GDM1 (cell line): ENCODE measurements around the gene DRD2.

Experiments
- DNase-seq: peaks from one replicate; lab custom pipeline; 2025; lab: John Stamatoyannopoulos, UW

DRD2 gene

DNA sequence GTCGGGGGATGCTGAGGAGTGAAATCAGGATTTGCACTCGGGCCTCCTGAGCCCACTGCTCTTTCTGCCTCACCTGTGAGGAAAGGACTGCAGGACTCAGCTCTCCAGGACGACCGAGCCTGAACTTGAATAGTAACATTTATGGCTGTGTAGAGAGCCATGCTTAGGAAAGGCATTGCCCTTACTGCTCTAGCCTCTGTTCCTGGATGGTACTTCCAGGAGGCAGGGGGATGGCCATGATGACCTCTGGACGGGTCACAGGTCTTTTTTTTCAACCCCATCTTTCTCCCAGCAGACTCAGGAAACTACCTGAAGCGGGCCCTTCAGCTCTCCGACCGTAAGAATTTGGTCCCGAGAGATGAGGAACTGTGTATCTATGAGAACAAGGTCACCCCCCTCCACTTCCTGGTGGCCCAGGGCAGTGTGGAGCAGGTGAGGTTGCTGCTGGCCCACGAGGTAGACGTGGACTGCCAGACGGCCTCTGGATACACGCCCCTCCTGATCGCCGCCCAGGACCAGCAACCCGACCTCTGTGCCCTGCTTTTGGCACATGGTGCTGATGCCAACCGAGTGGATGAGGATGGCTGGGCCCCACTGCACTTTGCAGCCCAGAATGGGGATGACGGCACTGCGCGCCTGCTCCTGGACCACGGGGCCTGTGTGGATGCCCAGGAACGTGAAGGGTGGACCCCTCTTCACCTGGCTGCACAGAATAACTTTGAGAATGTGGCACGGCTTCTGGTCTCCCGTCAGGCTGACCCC lies 76.3 kb downstream of the DRD2 start:
- DNase-seq = no peak

DNA sequence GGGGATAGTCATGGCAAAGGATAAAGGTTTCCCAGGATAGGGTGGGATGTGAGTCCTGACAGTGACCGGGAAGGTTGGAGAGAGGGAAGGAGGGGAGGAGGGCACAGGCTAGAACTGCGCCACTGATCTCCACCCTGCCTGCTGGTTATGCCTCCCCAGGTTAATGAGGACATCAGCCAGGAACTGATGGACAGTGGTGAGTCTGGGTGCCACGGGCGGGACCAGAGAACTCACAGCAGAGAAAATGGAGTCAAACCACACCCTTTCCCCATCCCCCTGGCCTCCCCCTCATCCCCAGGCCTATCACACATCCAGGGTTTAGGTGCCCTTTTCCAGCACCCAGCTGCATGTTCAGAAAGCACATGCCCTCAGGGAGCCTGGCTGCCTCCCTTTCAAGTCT lies 77.4 kb downstream of the DRD2 start:
- no peak for DNase-seq

DNA sequence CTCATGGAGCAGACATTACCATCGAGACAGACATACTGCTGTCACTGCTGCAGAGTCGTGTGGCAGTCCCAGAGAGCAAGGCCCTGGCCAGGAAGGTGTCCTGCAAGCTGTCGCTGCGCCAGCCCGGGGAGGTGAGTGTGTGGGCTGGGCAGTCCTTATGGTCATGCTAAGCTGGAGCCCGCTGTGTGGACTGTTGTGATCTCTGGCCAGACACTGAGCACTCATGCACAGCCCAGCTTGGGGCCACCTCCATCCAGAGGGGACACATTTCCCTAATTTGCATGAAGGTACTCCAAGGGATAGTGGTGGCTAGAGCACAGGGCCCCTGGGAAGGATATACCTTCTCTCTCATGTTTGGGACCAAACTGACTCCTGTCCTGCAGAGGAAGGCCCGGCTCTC lies 78.0 kb downstream of the DRD2 start:
- DNase-seq = no peak

DNA sequence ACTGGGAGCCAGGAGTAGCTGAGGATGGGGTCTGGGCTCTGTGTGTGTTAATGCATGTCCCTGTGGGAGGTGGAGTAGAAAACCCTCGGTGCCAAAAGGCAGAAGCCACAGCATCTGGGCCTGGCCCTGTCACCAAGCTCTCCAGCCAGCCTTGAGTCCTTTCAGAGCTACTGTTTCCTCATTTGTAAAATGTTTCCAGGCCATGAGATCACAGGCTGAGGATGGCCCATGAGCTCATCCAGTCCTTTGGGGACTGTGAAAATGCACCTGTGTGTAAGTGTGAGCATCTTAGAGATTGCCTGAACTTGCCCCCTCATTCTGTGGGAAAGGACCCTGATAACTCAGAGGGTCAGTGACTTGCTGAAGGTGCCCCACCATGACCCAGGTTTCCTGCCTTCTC lies 78.5 kb downstream of the DRD2 start:
- no peak for DNase-seq

DNA sequence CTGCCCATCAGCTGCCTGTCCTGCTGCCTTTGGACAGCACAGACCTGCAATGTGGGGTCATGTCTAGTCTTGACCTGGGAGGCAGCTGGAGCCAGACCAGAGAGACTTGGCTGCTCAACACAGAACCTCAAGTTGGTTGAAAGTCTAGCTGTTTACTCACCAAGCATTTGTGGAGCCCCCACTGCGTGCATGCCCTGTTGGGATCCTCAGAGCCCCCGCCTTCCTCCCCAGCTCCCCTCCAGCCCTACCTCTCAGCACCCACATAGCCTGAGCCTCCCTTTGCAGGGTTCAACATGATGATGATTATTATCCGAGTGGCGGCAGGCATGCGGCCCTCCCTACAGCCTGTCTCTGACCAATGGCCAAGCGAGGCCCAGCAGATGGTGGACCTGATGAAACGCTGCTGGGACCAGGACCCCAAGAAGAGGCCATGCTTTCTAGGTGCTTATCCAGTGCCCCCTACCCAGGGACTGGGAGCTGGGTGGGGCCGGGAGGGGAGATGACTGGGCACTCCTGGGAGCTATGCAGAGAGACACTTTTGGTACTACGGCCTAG lies 79.3 kb downstream of the DRD2 start:
- DNase-seq = no peak

DNA sequence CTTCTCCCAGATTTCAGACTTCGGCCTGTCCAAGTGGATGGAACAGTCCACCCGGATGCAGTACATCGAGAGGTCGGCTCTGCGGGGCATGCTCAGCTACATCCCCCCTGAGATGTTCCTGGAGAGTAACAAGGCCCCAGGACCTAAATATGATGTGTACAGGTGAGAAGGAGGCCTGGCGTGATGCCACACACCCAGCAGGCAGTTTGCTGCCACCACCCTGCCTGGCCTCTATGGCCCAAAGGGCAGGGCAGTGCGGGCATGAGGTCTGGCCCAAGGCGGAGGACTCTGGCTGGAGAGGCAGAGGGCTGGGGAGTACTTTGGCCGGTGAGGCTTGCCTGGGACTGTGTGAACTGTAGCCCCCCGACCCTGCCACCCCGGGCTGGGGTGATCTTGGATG lies 80.3 kb downstream of the DRD2 start:
- DNase-seq = no peak

DNA sequence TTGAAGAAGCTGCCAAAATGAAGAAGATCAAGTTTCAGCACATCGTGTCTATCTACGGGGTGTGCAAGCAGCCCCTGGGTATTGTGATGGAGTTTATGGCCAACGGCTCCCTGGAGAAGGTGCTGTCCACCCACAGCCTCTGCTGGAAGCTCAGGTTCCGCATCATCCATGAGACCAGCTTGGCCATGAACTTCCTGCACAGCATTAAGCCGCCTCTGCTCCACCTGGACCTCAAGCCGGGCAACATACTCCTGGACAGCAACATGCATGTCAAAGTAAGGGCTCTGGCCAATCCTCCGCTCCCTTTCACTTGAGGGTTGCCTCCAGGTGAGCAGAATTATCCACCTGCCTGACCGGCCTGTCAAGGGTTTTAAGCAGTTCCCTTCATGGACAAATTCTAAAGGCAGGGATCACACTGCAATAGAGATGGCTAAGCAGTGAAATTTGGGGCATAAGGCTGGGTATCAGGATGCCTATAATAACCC lies 81.7 kb downstream of the DRD2 start:
- no peak for DNase-seq

DNA sequence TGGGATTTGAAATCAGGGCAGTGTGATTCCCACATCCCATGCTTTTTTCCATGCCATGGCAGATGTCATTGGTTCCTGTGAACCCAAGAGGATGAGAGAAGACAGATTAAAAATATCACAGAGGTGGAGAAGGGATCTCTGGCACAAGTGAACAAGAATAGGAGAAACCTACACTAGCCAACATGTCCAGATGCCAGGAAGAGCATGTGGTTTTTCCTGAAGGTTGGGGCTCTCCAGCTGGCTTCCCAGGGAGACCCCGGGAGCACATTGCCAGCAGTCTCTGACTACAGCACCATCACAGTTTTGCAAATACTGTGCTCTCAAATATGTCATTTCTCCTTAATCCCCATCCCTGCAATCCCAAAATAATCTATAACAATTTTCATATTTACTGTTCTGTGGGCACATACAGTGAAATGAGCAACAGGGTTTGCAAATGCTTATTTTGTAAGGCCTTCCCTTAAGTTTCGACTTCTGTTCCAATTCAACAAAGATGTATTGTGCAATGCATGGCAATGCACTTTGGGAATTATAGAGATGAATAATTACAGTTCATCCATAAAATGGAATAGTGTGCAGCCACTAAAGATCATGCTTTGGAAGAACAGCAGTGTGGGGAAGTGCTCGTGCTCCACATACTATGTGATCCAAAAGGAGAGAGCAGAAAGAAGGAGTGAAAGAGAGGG lies 82.8 kb downstream of the DRD2 start:
- no peak for DNase-seq

DNA sequence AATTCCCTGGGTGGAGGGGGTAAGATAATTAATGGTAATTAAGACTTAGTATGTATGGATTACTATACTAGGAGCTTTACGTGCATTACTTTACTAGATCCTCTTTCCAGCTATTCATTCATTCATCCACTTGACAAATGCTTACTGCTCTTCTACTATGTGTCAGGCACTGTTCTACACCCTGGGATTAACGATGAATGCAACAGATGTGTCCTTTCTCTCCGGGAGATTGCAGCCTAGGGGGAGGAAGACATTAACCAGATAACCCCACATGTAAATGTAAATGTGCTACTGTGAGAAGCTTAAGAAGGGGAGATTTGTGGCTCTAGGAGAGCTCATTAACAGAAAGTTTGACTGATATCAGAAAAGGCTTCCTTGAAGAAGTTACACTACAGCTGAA lies 85.9 kb downstream of the DRD2 start:
- DNase-seq = no peak

DNA sequence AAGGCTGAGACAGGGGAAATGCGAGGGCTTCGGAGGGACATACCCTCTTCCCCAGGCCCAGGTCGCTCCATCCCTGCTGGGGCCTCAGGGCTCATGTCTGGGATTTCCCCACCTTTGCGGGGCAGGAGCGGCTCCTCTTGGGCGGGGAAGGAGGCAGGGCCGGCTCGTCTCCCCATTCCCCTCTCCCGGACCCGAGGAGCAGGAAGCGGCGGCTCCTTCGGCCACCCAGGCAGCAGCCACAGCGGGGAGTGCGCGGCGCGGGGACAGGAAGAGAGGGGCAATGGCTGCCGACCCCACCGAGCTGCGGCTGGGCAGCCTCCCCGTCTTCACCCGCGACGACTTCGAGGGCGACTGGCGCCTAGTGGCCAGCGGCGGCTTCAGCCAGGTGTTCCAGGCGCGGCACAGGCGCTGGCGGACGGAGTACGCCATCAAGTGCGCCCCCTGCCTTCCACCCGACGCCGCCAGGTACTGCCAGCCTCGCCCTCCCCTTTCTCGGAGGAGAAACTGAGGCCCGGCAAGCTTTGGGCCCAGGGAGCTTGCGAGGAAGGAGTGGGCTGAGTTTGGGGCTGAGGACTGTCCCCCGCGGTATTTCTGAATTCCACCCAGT lies 87.5 kb downstream of the DRD2 start, which contains the start of gene ANKK1:
Gene ANKK1 (plus strand): TSS at position 175 of the 607 bp plus-strand sequence. CDS start 106 bp downstream, at position 281.
- DNase-seq = no peak

DNA sequence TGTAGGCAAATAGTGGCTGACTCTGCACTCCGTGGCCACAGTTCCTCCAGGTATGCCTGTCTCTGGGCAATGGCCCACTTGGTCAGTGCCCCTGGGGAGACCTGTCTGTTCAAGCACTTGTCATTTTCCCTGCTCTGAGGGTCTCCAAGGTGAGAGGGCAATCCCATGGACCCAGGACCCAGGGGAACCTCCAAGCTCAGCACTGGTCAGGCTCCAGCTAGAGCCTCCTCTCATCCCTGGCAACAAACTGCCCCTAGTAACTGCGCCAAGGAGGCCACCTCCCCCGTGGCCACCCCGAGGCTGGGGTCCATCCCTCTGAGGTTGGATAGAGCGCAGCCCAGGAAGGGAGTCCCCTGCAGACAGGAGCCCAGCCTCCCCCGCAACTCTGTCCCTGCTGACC lies 88.3 kb downstream of the DRD2 start:
- no peak for DNase-seq

DNA sequence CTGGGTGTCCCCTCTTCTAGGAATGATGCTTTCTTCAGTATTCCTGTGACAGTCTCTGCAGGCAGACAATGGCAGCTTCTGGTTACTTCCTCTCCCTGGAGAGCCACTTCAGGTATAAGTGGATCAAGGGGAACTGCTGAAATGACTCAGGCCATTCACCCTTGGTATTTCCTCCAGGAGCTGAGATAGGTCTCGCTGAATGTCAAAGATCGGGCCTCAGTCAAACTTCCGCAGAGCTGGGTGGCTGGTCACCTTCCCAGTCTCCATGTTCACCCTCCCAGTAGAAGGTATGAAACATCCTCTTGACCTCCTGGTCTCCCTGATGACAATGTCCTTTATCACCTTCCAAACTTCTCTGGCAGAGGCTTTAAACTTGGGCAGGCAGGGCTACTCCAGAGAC lies 89.4 kb downstream of the DRD2 start:
- DNase-seq = no peak

DNA sequence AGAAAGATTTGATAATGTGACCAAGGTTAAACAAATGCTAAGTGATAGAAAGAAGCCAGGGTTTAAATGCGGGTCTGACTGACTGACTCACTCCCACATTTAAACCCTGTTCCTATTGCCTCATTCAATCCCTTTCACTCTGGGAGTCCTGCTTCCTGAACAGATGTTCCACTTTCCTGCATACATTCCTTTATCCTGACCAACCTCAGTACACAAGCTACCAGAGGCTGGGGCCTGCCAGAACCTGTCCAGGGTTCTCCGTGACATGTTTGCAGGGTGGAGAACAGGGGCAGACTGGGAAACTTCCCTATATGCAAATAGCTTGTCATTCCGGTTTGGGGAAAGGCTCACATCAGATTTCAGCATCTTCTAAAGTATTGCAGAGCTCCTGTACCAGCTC lies 90.6 kb downstream of the DRD2 start:
- no peak for DNase-seq

DNA sequence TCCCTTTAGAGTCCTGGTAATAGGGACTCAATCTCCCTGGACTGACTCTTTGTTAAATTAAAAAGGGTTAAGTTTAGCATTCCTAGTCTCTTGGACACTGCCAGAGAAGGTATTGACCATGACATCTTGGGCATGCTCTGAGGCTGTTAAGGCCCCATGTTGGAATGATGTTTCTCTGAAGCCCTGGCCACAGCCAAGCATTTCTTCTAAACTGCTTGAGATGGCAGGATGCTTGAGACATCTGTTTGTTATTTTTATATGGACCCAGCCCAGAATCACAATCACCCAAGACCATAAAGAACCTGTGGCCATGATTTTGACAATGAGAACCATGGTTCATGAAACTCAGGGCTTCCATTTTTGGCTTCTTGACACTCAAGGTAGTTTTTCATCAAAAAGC lies 93.1 kb downstream of the DRD2 start:
- no peak for DNase-seq

DNA sequence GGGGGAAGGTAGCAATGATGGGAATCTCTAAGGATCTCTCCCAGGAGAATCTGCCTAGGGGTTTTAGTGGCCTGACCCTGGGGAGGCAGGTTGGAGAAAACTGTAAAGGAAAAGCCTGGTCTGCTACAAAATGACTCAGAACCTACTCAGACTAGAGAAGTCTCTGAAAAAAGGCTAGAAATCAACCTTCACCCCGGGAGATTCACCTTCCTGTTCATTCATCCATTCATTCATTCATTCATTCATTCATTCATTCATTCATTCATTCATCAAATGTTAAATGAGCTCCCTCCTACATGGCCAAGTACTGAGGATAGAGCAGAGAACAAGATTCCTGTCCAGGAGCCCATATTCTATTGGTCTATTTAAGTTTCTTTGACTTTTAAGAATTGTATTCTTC lies 96.5 kb downstream of the DRD2 start:
- no peak for DNase-seq

DNA sequence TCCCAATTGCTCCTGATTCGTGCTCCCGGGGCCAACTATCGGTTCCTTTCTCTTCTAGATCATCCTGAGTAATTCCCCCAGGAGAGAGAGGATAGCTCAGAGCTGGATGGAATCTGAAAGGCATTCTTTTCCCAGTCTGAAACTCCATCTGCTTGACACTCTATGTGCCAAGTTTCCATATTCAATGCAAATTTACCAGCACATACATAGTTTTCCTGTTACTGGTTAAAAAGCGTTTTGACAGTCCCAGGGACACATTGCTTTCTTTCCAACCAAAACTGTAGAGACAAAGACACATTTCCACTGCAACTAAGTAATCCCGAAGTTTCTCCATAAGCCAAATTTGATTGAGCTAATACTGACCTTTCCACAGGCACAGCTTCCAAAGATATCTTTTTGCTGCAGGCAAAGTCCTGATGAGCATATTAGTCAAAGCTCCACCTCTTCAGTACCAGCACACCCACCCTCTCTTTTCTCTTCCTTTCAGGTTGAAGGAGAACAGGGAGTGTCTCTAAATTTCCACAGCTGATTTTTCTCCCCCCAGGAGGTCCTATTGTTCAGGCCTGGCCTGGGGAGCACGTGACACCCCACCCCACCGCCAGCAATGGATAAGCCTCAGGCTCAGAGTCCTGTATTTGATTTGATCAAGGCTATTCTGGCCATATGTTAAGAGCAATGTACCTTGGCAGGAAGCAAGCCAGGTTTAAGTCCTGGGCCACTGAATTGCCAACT lies 97.4 kb downstream of the DRD2 start:
- DNase-seq = no peak

DNA sequence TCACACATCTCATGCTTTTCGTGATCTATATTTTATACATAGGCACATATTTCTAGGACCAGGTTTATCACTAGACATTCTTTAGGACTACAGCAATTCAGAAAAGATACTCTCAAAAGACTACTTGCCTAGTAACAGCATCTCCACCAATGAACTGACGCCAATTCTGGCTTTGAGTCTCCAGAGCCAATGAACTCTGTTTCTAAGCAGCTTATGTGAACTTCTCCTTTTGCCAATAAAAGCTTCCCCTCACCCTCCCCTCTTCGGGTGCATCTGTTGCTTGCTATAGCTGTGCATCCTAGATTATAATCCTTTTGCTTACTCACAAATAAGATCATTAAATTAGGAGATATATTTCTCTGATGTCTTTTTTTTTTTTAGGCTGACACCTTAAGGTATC lies 99.0 kb downstream of the DRD2 start:
- no peak for DNase-seq

DNA sequence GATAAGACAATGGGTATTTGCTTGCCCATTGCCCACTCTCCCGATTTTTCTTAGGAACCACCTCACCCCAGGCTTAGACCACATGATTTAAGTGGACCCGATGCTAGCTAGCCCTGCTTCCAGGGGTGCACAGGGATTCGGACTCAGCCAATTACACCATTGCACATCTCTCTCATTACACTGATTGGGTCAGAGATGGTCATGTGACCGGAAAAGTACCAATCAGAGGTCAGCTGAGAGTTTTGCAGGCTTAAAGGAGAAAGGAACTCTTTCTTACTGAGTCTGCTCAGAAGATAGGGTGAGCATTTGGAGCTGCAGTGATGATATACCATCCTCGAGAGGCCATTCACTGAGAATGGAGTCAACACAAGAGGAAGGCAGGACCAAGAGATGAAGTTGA lies 99.8 kb downstream of the DRD2 start:
- no peak for DNase-seq

DNA sequence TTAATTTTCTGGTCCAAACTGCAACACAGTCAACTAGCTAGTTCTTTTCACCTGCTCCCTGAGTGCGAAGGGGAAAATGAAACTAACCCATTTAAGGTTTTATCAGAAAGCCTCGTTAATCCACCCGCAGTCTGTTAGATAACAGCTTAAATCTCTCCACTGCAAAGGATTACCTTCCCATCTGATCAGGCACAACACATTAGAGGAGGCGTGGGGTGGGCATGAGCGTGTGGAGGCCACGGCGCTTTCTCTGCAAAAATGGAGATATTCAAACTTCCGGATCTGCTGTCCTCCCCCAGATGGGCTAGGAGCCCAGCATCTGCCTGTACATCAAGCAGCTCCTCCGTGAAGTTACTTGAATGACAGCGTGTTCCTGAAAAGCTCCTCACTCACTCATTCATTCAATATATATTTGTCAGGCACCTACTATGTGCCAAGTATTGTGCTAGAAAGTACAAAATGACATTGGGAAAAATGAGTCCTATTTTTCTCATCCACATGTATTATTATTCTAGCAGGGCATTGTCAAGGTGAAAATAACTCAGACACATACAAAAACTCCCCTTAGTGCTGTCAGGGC lies 101.1 kb downstream of the DRD2 start:
- no peak for DNase-seq

DNA sequence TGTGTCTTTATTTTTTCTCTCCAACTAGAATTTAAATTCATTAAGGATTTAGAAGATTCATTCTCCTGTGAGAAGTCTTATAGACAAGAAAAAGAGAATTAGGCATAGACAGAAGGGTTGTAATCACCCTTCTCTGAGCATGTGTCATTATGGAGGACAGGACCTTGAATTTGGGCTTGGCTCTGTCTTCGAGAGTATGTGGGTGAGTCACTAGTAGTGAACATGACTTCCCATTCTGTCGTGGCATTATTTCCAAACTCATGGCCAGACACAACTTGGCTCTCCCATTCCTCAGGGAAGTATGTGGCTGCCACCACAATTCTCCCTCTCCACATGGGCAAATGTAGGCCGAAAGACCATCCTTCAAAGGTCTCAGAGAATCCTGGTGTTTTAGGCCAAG lies 101.9 kb downstream of the DRD2 start:
- no peak for DNase-seq

DNA sequence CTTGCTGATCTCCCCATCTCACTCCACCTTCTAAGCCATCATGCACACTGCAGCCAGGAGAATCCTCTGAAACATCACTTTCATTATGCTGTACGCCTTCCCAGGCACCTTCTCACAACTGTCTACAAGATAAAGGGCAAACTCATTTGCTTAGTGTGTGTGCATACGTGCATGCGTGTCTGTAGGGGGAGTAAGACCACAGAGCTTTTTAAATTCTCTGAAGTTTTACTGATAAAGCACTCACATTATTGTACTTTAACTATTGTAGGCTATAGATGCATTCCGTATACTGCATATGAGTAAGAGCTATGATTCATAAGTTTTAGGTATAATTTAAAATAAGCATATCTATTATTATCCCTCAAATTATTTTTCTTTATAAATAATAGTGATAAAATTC lies 102.9 kb downstream of the DRD2 start:
- no peak for DNase-seq

DNA sequence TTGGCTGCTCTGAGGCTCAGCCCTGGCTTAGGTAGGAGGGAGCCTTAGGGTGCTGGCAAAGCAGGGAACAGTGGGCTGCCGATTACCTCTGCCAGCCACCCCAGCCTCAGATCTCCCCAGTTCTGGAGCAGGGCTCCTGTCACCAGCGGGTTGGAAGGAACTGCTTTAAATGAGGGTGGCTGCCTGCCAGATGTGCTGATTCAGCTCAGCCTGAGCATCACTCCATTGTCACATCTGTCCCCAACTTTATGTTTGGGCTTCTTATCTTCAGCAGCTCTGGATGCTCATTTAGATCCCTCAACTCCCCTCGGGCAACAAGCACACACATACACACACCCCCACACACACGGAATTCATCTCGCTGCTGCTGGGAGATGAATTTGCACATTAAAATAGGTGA lies 104.6 kb downstream of the DRD2 start:
- no peak for DNase-seq
